ENCODE measurements around the gene CCL25.

CCL25 gene

DNA sequence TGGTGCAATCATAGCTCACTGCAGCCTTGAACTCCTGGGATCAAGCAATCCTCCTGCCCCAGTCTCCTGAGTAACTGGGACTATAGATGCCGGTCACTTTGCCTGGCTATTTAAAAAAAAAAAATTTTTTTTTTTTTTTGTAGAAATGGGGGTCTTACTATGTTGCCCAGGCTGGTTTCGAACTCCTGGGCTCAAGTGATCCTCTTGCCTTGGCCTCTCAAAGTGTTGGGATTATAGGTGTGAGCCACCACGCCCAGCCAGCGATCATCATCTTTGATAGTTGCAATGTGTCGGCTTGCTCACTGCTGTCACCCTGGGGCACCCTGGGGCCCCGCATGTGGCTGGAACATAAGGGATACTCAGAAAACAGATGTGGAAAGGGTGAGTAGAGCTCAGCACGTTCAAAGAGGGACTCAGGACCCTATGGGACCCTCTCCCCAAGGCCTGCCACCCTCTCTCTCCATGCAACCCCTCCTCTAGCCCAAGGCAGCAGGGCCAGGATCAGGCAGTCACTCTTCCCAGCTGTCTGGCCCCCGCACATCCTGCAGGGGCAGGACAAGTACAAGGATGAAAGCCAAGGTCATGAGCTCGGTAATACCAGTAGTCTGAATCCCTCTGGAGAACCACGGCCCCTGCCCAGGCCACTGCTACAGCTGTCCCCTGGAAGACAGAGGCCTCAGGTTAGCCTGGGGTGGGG lies 6.5 kb upstream of the CCL25 start:
- Histone ChIP-seq H3K9me3 (ENCODE audit: control insufficient read depth, low read length) (no peaks in the 10 kb centered on the region), H3K4me3 (ENCODE audit: extremely low read depth, insufficient read depth, low read length, poor library complexity, severe bottlenecking) (no peak overlapping the region), H3K4me1 (ENCODE audit: control insufficient read depth, insufficient read depth, low read length, poor library complexity, severe bottlenecking) (no peaks in the 10 kb centered on the region), H3K27ac (ENCODE audit: low read depth, low read length, severe bottlenecking) (no peak overlapping the region), H3K36me3 (ENCODE audit: control insufficient read depth, insufficient read depth, low read length) (no peaks in the 10 kb centered on the region)
- WGBS, 2 experiments (ENCODE audit: insufficient coverage in 2 of 2) = 67 to 86% methylated on average over 3 to 7 of the region's 10 CpGs

DNA sequence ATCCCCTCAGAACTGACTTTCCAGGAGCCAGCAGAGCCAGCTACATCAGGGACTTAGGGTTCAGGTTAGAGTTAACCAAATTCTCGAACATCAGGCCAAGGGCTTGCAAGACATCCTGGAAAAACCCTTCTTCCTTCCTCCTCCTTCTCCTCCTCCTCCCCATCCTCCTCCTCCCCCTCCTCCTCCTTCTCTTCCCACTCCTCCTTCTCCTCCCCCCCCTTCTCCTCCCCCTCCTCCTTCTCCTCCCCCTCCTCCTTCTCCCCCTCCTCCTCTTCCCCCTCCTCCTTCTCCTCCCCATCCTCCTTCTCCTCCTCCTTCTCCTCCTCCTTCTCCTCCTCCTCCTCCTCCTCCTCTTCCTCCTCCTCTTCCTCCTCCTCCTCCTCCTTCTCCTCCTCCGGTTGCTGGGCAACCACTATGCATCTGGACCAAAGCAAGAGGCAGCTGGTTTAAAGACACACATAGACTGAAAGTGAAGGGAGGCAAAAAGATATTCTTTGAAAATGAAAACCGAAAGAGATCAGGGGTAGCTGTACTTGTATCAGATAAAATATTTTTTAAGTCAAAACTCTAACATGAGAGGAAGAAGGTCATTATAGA lies 5.9 kb upstream of the CCL25 start:
- Histone ChIP-seq H3K9me3 (ENCODE audit: control insufficient read depth, low read length) (no peaks in the 10 kb centered on the region), H3K27ac (ENCODE audit: low read depth, low read length, severe bottlenecking) (no peak overlapping the region), H3K4me1 (ENCODE audit: control insufficient read depth, insufficient read depth, low read length, poor library complexity, severe bottlenecking) (no peaks in the 10 kb centered on the region), H3K36me3 (ENCODE audit: control insufficient read depth, insufficient read depth, low read length) (no peaks in the 10 kb centered on the region), H3K4me3 (ENCODE audit: extremely low read depth, insufficient read depth, low read length, poor library complexity, severe bottlenecking) (no peak overlapping the region)
- no CpG with 5 or more reads among the region's 3 CpGs for WGBS, 2 experiments (ENCODE audit: insufficient coverage in 2 of 2)

GRCh38 chr19:8050274-8051096 lies 2.1 kb upstream of the CCL25 start:
- Histone ChIP-seq H3K36me3 (ENCODE audit: control insufficient read depth, insufficient read depth, low read length) (no peaks in the 10 kb centered on the region), H3K4me1 (ENCODE audit: control insufficient read depth, insufficient read depth, low read length, poor library complexity, severe bottlenecking) (no peaks in the 10 kb centered on the region), H3K9me3 (ENCODE audit: control insufficient read depth, low read length) (no peaks in the 10 kb centered on the region), H3K4me3 (ENCODE audit: extremely low read depth, insufficient read depth, low read length, poor library complexity, severe bottlenecking) (peak overlapping the region; percentile 16), H3K27ac (ENCODE audit: low read depth, low read length, severe bottlenecking) (no peak overlapping the region)
- WGBS, 2 experiments (ENCODE audit: insufficient coverage in 2 of 2) = 14 to 16% methylated on average over 28 to 29 of the region's 49 CpGs

- Histone ChIP-seq H3K36me3 (ENCODE audit: control insufficient read depth, insufficient read depth, low read length) (no peaks in the 10 kb centered on the region), H3K9me3 (ENCODE audit: control insufficient read depth, low read length) (no peaks in the 10 kb centered on the region), H3K27ac (ENCODE audit: low read depth, low read length, severe bottlenecking) (no peak overlapping the region), H3K4me1 (ENCODE audit: control insufficient read depth, insufficient read depth, low read length, poor library complexity, severe bottlenecking) (no peaks in the 10 kb centered on the region), H3K4me3 (ENCODE audit: extremely low read depth, insufficient read depth, low read length, poor library complexity, severe bottlenecking) (no peak overlapping the region)
- WGBS, 2 experiments (ENCODE audit: insufficient coverage in 2 of 2) = 83 to 86% methylated on average over 6 to 7 of the region's 9 CpGs
Observed at GRCh38 chr19:8054169-8054568, 1.6 kb downstream of the CCL25 start.

- no peak overlapping the region for H3K27ac ChIP-seq (ENCODE audit: low read depth, low read length, severe bottlenecking)
- WGBS, 2 experiments (ENCODE audit: insufficient coverage in 2 of 2) = 86 to 90% methylated on average over 3 to 4 of the region's 4 CpGs
Observed at GRCh38 chr19:8056533-8056932, 4.0 kb downstream of the CCL25 start.

DNA sequence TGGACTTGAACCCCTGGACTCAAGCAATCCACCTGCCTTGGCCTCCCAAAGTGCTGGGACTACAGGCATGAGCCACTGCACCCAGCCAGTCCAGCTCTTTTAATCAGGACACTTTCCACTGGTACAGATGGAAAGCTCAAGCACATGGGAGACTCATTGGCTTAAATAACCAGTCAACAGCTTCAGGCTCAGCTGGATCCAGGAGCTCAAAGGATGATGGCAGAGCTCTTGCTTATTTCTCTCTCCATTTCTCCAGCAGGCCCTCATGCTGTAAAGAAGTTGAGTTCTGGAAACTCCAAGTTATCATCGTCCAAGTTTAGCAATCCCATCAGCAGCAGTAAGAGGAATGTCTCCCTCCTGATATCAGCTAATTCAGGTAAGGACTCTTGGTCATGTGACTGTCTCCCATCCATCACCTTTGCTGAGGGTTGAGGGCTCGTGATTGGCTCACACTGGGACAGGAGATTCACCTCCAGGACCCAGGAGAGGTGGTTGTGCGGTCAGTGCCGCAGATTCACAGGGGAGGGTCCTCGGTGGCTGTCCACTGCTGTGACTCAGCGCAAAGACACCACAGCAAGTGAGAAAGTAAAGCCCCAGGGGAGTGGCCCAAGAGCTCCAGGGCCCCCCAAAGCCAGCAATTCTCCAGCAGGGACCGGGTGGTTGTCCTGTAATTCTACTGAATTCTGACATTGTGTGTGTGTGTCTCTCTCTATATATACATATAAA lies 5.1 kb downstream of the CCL25 start:
- H3K27ac ChIP-seq (ENCODE audit: low read depth, low read length, severe bottlenecking) = no peak overlapping the region
- no peaks in the 10 kb centered on the region for H3K4me1 ChIP-seq (ENCODE audit: control insufficient read depth, insufficient read depth, low read length, poor library complexity, severe bottlenecking)
- 88 to 91% methylated on average over 5 to 6 of the region's 7 CpGs for WGBS, 2 experiments (ENCODE audit: insufficient coverage in 2 of 2)
- no peaks in the 10 kb centered on the region for H3K9me3 ChIP-seq (ENCODE audit: control insufficient read depth, low read length)
- no peak overlapping the region for H3K4me3 ChIP-seq (ENCODE audit: extremely low read depth, insufficient read depth, low read length, poor library complexity, severe bottlenecking)
- H3K36me3 ChIP-seq (ENCODE audit: control insufficient read depth, insufficient read depth, low read length) = no peaks in the 10 kb centered on the region

More at GRCh38 chr19:8056533-8056932, 4.0 kb downstream of the CCL25 start:
- no peaks in the 10 kb centered on the region for H3K4me1 ChIP-seq (ENCODE audit: control insufficient read depth, insufficient read depth, low read length, poor library complexity, severe bottlenecking)
- no peaks in the 10 kb centered on the region for H3K9me3 ChIP-seq (ENCODE audit: control insufficient read depth, low read length)
- H3K36me3 ChIP-seq (ENCODE audit: control insufficient read depth, insufficient read depth, low read length) = no peaks in the 10 kb centered on the region
- no peak overlapping the region for H3K4me3 ChIP-seq (ENCODE audit: extremely low read depth, insufficient read depth, low read length, poor library complexity, severe bottlenecking)

DNA sequence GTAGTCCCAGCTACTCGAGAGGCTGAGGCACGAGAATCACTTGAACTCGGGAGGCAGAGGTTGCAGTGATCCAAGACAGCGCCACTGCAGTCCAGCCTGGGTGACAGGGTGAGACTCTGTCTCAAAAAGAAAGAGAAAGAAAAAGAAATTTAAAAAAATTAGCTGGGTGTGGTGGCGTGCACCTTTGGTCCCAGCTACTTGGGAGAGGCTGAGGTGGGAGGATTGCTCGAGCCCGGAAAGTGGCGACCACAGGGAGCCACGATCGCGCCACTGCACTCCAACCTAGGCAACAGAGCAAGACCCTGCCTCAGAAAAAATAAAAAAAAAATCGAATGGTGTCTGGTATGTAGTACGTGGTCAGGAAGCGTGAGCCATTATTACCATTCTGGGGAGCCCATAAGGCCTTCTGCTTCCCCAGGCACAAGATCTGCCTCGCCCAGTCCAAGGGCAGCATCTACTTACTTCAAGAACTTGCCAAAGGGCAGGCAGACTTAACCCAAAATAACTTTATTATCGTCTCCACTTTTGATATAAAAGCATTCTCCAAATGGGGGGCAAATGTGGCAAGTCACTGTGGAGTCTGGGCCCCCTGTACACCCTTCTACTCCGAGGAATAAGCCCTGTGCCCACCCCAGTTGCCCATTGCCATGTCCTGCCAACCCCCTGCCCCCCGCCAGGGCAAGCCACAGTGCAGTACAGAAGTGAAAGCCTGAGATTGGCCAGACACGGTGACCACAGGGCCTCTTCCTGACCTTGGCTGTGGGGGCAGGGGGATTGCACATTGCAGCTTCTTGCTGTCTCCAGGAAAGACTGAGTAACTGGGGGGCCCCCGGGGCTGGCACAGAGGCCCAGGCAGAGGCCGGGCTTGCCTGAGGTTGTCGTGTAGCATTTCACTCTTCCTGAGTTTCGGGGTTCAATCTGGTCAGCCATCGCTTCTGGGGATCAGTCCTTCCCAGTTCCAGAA lies 12.6 kb downstream of the CCL25 start:
- Histone ChIP-seq H3K4me1 (ENCODE audit: control insufficient read depth, insufficient read depth, low read length, poor library complexity, severe bottlenecking) (no peaks in the 10 kb centered on the region), H3K4me3 (ENCODE audit: extremely low read depth, insufficient read depth, low read length, poor library complexity, severe bottlenecking) (no peak overlapping the region), H3K9me3 (ENCODE audit: control insufficient read depth, low read length) (peaks cover 2% of the 10 kb centered on the region), H3K27ac (ENCODE audit: low read depth, low read length, severe bottlenecking) (no peak overlapping the region), H3K36me3 (ENCODE audit: control insufficient read depth, insufficient read depth, low read length) (no peaks in the 10 kb centered on the region)
- WGBS, 2 experiments (ENCODE audit: insufficient coverage in 2 of 2) = 92 to 94% methylated on average over 20 to 22 of the region's 24 CpGs

- Histone ChIP-seq H3K27ac (ENCODE audit: low read depth, low read length, severe bottlenecking) (no peak overlapping the region), H3K9me3 (ENCODE audit: control insufficient read depth, low read length) (peaks cover 5% of the 10 kb centered on the region), H3K4me3 (ENCODE audit: extremely low read depth, insufficient read depth, low read length, poor library complexity, severe bottlenecking) (no peak overlapping the region), H3K36me3 (ENCODE audit: control insufficient read depth, insufficient read depth, low read length) (no peaks in the 10 kb centered on the region), H3K4me1 (ENCODE audit: control insufficient read depth, insufficient read depth, low read length, poor library complexity, severe bottlenecking) (no peaks in the 10 kb centered on the region)
- 93 to 97% methylated on average over 15 to 20 of the region's 20 CpGs for WGBS, 2 experiments (ENCODE audit: insufficient coverage in 2 of 2)
Observed at GRCh38 chr19:8065875-8066261, 13.3 kb downstream of the CCL25 start.

- Histone ChIP-seq H3K36me3 (ENCODE audit: control insufficient read depth, insufficient read depth, low read length) (no peaks in the 10 kb centered on the region), H3K9me3 (ENCODE audit: control insufficient read depth, low read length) (peaks cover 5% of the 10 kb centered on the region), H3K4me1 (ENCODE audit: control insufficient read depth, insufficient read depth, low read length, poor library complexity, severe bottlenecking) (no peaks in the 10 kb centered on the region), H3K4me3 (ENCODE audit: extremely low read depth, insufficient read depth, low read length, poor library complexity, severe bottlenecking) (no peak overlapping the region), H3K27ac (ENCODE audit: low read depth, low read length, severe bottlenecking) (no peak overlapping the region)
- 76 to 89% methylated on average over 7 to 12 of the region's 13 CpGs for WGBS, 2 experiments (ENCODE audit: insufficient coverage in 2 of 2)
Observed at GRCh38 chr19:8069096-8069973, 16.8 kb downstream of the CCL25 start.

All from mesodermal cell (in vitro differentiated cells).